Measurements from ENCODE around the gene NUDT4.

- TF ChIP-seq CTCF (IDR thresholded peaks at IDR 0.05; ENCODE audit: control extremely low read depth in 1 of 3, insufficient read depth in 1 of 3, low read depth in 1 of 3, low read length in 3 of 3) (no peak), POLR2A (IDR thresholded peaks at IDR 0.05; ENCODE audit: control extremely low read depth in 1 of 2, low read depth in 2 of 2, low read length in 2 of 2) (no peak), GABPA (IDR thresholded peaks at IDR 0.05; ENCODE audit: borderline replicate concordance, insufficient read depth, low read length) (no peak), EZH2 (IDR thresholded peaks at IDR 0.05; ENCODE audit: low read depth, low read length, severe bottlenecking) (no peak), E2F6 (IDR thresholded peaks at IDR 0.05) (no peak), CHD1 (IDR thresholded peaks at IDR 0.05; ENCODE audit: low read depth, low read length) (no peak), EP300 (IDR thresholded peaks at IDR 0.05; ENCODE audit: borderline replicate concordance in 1 of 2, low read depth in 2 of 2, low read length in 2 of 2) (no peak), CHD2 (IDR thresholded peaks at IDR 0.05; ENCODE audit: low read length) (no peak), POLR2AphosphoS5 (IDR thresholded peaks at IDR 0.05; ENCODE audit: low read depth, low read length) (no peak), SP2 (IDR thresholded peaks at IDR 0.05; ENCODE audit: low read length) (no peak)
These were observed 40.3 kb downstream of the NUDT4 start for GRCh38 chr12:93417967-93418480.

Data from H1 (cell line).